HG02571 (cell line): Measurements from ENCODE around the gene CCDC157.

ENCODE experiments used
- ATAC-seq: cut with Tn5 transposase; IDR thresholded peaks from one replicate; pipeline ENCODE4 v1.9.1; 2021; ENCODE audit warnings: mild to moderate bottlenecking, moderate library complexity; ENCODE audit not compliant: unreplicated experiment

CCDC157 gene

DNA sequence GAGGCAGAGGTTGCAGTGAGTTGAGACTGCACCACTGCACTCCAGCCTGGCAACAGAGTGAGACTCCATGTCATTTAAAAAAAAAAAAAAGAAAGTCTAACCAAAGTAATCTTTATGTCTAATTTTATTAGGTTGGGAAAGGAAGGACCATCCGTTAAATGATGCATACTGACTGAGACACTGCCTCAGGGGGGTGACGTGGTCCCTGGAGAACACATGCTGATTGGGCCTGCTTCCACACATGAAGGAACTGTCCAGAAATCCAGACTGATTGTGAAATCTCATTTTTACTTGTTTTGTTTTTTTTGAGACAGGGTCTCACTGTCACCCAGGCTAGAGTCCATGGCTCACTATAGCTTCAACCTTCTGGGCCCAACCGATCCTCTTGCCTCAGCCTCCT is 5.6 kb upstream of the CCDC157 start:
- no peak for ATAC-seq

DNA sequence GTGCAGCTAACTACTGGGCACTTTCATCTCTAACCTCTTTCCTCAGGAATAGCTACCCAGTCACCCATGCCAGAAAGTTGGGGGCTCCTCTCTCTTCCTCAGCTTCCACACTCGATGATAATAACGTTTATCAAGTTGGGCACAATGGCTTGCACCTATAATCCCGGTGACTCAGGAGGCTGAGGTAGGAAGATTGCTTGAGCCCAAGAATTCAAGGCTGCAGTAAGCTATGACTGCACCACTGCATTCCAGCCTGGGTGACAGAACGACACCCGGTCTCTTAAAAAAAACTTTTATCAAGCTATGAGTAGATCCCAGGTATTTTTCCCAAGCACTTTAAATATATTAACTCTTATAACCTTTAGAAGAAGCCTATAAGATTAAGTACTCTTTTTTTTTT is 2.2 kb upstream of the CCDC157 start:
- no peak for ATAC-seq

DNA sequence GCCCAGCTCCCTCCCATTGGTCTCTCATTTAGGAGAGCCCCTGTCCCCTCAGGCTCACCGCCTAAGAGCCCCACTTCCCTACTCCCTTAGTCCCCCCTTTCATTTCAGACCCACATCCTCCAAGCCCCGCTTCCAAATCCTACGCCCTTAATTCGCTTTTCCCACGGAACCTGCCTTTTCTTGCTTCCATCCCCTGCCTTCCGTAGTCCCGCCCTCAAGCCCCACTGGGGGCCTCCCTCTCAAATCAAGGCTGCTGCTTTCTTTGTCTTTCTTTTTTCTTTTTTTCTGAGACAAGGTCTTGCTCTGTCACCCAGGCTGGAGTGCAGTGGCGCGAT is 396 bp downstream of the CCDC157 start:
- no peak for ATAC-seq

GRCh38 chr22:30357650-30358215 is 926 bp downstream of the CCDC157 start:
- ATAC-seq = no peak

DNA sequence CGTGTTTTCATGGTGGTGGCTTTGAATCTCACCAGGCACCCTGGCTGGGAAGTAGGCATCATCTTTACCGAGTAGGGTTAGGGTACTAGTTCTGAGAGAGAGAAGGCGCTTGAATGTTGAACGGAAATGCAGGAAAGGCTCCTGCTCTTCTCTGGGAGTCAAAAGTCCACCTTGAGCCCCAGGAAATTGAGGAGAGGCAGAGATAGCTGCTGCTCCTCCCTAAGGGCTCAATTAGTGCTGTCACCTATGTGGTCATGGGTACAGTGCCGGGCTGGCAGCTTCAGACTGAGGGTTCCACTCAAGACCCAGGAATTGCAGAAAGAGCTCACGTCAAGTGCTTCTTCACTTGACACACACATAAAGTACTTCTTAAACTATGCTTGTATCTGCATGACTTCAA is 1.7 kb downstream of the CCDC157 start:
- ATAC-seq = no peak

- ATAC-seq = no peak
These were observed 5.3 kb downstream of the CCDC157 start for GRCh38 chr22:30361916-30362650.

- no peak for ATAC-seq
These were observed 6.0 kb downstream of the CCDC157 start for GRCh38 chr22:30362651-30363281.

- no peak for ATAC-seq
These were observed 9.1 kb downstream of the CCDC157 start for GRCh38 chr22:30365891-30366290.

- ATAC-seq = no peak
These were observed 11.6 kb downstream of the CCDC157 start for GRCh38 chr22:30368420-30368819.

GRCh38 chr22:30370641-30371230 is 13.9 kb downstream of the CCDC157 start:
- ATAC-seq = no peak

- no peak for ATAC-seq
These were observed 14.5 kb downstream of the CCDC157 start for GRCh38 chr22:30371321-30371720.

GRCh38 chr22:30371981-30372380 is 15.2 kb downstream of the CCDC157 start:
- ATAC-seq = no peak

DNA sequence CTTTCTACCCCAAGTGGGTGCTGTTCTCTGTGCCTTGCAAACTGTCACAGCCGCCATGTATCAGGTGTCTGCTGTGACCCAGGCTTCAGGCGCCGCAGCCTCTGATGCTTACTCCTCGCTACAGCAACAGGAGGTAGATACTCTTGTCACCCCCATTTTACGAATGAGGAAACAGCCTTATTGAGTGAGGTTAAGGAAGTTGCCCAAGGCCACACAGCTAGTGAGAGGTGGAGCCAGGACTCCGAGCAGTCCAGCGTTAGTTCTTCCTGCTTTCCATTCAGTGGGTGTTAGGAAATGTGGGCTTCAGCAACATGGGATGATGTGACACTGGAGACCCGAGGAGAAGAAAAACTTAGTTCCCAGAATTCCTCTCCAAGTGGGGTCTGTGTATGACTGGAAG is 16.1 kb downstream of the CCDC157 start:
- no peak for ATAC-seq

- ATAC-seq = no peak
These were observed 16.8 kb downstream of the CCDC157 start for GRCh38 chr22:30373331-30374325.

GRCh38 chr22:30375312-30375849 is 18.6 kb downstream of the CCDC157 start:
- ATAC-seq = no peak

DNA sequence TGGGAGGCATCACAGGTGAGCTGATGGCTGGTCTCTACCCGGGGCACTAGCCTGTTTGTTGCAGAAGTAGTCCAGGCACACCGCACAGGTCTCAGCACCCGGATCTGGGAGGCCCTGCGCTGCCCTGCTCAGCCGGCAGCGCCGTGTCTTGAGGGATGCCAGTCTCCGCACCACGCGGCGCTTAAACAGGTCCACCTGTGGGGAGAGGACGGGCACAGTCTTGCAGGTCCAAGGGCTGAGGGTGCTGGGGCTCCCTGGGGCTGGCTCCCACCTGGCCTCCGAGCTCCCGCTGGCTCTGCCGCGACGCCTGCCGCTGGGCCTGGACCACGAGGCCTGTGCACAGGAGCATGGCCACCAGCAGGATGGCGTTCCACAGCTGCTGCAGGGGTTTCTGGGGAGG is 23.2 kb downstream of the CCDC157 start:
- no peak for ATAC-seq

DNA sequence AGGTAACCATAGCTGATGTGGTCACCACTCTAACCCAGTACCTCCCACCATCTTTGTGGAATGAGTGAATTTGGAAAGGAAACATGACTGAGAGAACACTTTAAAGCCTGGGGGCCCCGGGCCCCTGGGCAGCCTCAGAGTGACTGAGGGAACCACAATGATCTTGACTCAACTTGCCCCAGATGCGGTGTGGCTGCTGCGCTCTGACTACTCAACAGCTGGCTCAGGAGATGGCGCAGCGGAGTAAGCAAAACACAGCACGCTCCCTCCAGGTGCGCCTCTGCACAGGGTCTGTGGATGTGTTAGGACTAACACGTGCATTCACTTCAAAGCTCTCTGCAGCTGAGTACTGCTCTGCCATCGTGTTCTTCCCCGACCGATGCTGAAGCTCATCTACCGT is 24.5 kb downstream of the CCDC157 start:
- no peak for ATAC-seq

DNA sequence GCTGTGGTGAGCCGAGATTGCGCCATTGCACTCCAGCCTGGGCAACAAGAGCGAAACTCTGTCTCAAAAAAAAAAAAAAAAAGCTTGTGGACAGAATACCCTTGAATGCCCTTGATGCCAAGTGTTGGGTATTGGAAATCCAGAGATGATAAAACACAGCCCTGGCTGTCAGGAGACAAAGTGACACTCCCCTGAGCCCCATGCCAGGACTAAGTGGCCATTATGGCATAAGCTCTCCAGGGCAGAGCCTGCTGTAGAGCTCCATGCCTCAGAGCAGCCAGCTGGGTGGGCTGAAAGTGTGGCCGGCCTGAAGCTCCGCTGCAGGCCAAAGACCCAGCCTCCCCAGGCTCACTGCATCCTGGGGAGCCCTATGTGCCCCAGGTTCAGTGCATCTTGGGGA is 25.5 kb downstream of the CCDC157 start:
- ATAC-seq = no peak

GRCh38 chr22:30383061-30383460 is 26.3 kb downstream of the CCDC157 start:
- ATAC-seq = no peak

DNA sequence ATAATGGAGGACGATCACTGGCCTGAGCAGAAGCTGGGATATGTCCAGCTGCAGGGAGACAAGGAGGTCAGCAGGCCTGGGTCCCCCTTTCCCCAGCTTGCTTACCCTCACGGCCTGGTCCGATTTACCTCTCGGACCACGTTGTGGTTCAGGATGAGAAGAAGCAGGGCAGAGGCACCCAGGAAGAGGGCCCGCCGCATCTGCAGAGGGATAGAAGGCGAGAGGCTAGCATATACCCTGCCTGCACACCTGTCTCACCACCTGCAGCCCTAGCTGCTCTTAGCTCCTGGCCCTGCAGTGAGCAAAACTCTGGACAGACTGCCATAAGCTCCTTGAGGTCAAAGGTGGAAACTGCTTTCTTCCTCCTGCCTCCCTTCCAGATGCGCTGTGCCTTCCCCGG is 29.1 kb downstream of the CCDC157 start:
- no peak for ATAC-seq

DNA sequence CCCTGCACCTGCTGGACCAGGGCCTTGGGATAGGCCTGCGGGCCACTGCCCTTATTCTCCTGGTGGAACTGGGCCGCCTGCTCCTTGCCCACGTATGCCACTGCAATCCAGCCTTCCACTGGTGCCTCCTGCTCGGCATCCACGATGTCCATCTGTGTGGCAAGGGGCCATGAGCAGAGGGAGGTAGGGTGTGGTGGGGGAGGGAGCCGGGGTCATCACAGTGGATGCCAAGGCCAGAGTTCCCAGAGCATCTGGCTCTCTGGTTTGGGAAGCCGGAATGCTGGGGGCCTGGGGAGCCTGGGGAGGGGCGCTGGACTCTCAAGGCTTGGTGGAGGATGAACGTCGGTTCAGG is 29.8 kb downstream of the CCDC157 start:
- ATAC-seq = no peak
